Esophagus muscularis mucosa (tissue), 2 donors: Measurements from ENCODE around the gene CDK4.

Experiments
- POLR2A ChIP-seq: fragments of 450-650 bp; IDR thresholded peaks from one replicate; pipeline ENCODE4 v1.6.1; 2017; ENCODE audit warnings: antibody characterized with exemption, moderate library complexity, mild to moderate bottlenecking, low read depth
- POLR2AphosphoS5 ChIP-seq, 2 donors: sonication (generic); formaldehyde crosslinking; IDR thresholded peaks; one replicate each; pipeline ENCODE4 v1.6.1; 2017; ENCODE audit warnings: antibody characterized with exemption in 2 of 2

DNA sequence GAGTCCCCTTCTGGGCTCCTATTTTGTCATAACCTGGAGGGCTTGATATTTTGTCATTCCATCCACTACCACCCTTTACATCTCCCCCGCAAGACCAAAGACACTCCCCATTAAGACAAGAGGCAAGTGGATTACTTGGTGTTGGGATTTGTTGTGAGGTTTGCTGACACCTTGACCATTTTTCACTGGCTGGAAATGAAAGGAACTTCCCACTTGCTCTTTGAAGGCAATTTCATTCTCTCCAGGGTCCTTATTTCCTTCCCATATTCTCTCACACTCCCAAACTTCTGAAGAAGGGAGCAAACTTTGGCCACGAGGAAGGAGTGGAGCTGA is 28.5 kb downstream of the CDK4 start:
- no peak for TF ChIP-seq POLR2A
- no peak for TF ChIP-seq POLR2AphosphoS5 (IDR thresholded peaks at IDR 0.05)
